GM21526 (cell line): ENCODE measurements around the gene ARHGEF4.

Experiments
- ATAC-seq: cut with Tn5 transposase; IDR thresholded peaks from one replicate; pipeline ENCODE4 v1.9.1; 2021; ENCODE audit warnings: moderate library complexity; ENCODE audit not compliant: unreplicated experiment, low FRiP score

ARHGEF4 gene

DNA sequence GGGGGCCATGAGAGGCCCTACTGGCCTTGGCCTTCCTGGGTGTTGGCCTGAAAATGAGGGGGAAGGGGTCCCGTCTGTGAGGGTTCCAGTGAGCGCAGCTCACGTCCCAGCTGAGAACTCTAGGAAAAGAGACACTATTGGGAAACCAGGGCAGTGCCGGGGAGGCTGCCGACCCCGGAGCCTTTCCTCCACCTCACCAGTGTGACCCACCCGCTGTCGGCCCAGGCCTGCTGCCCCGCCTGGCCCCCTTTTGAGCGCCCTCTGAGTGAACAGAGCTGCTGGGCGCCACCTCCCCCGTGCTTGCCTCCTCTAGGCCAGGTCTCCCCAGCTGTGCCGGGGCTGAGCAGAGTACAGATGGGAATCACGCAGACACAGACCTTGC lies 17.5 kb upstream of the ARHGEF4 start:
- no peak for ATAC-seq

GRCh38 chr2:130819608-130820278 lies 17.0 kb upstream of the ARHGEF4 start:
- ATAC-seq, result no peak

DNA sequence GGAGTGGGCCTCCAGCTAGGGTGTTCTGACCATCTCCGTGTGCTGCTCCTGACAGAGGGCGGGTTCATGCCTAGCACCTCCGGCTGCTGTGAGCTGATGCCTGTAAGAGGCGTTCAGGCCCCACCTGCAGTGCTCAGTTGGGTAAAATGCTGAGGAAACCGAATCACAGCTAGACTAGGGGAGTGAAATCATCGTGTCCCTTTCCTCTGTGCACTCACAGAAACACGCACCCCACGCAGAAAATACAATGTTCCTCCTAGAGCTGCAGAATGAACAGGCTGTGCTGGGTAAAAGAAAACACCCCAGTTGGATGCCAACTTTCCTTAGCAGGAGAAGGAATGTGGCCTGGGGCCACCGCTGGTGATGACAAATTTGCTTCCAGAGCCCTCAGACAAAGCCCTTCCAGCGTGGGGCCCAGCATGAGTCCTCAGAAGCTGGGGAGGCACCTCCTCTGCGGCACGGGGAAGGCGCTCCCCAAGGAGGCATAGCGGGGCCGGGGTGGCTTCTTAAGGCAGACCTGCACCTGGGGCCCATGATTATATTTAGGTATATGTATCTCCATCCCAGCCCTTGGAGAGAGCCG lies 16.3 kb upstream of the ARHGEF4 start:
- ATAC-seq, result no peak

DNA sequence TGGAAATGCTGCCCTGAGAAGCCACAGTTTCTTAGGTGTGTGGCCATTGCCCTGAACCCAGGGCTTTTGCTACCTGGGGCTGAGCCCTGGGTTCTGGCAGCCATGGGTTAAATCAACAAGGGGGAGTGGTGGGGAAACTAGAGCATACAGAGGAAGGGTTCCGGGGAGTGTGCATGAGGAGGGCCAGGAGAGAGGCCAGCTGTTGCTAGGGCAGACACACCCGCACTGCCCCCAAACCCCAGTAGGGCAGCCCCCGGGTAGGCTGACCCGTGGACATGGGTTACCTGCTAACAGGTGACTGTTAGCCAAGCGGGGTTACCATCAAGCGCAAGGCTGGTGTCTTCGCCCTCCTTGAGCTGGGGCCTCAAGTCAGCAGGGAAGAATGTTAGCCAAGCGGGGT lies 14.8 kb upstream of the ARHGEF4 start:
- ATAC-seq, result no peak

GRCh38 chr2:130822766-130823165 lies 13.9 kb upstream of the ARHGEF4 start:
- no peak for ATAC-seq

GRCh38 chr2:130823171-130823885 lies 13.4 kb upstream of the ARHGEF4 start:
- ATAC-seq, result peak; percentile 14

GRCh38 chr2:130823886-130824491 lies 12.7 kb upstream of the ARHGEF4 start:
- ATAC-seq, result peak; percentile 53

GRCh38 chr2:130824492-130825061 lies 12.1 kb upstream of the ARHGEF4 start:
- ATAC-seq, result peak; percentile 73

GRCh38 chr2:130825231-130825965 lies 11.3 kb upstream of the ARHGEF4 start:
- ATAC-seq, result no peak

- no peak for ATAC-seq
Observed at GRCh38 chr2:130825966-130826253, 10.8 kb upstream of the ARHGEF4 start.

- no peak for ATAC-seq
Observed at GRCh38 chr2:130826419-130826818, 10.3 kb upstream of the ARHGEF4 start.

DNA sequence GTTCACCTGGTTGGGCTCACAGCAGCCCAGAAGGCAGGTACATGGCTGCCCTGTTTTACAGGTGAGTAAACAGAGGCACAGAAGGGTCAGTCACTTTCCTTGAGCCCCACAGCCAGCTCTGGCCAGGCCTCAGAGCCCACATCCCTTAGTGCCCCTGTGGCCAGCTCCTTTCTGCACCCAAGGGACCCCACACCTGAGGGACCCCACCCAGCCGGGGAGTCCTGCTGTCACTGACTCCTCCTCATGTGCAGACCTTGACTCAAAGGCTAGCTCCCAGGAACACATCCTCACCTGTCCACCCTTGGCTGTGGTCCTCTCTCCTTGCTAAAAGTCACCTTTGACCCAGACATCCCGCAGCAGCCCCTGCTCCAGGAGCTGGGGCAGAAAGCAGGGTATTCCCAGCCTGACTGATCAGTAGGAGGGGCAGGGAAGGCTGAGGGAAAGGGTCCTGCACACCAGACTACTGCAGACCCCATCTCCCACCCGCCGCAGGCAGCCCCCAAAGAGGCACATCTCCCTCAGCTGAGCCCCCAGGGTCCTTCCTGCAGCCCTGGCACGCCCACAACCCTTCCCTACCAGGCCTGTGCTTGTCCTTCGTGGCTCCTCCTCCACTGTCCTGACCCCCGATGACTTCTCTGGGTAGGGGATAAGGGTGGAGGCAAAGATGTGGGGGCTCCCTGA lies 9.8 kb upstream of the ARHGEF4 start:
- no peak for ATAC-seq

DNA sequence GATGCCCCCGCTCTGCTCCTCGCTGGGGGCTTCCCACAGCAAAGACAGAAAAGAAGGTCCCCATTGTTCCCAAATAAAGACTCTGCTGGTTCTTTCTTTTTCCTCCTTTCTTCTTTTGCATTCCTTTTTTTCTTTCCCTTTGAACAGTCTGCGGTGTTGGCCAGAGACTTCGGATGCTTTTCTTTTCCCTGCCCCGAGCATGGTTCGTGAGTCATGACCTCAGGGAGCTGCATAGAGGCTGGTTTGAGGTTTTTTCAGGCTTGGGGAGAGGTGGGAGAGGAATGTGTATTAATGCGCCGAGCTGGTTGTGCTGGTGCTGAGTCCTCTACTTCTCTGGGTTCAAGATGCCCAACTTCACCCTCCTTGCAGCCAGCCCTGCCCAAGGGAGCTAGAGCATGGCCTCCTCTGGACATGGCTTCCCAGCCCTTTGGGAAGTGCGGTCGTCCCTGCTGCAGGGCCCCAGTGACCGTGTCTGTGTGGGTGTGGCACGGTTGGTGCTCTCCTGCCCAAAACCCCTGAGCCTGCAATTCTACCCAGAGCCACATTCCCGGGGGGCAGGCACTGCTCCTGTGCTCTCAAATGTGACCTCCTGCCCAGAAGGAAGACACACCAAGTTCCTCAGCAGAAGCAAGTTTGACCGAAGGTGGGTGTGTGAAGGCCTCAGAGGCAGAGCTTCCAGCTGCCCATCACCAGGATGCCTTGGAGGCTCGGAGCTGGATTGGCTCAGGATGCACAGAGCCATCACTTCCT lies 9.0 kb upstream of the ARHGEF4 start:
- ATAC-seq, result no peak

- no peak for ATAC-seq
Observed at GRCh38 chr2:130828461-130828860, 8.3 kb upstream of the ARHGEF4 start.

- ATAC-seq, result no peak
Observed at GRCh38 chr2:130829015-130829414, 7.7 kb upstream of the ARHGEF4 start.

GRCh38 chr2:130830538-130830937 lies 6.2 kb upstream of the ARHGEF4 start:
- no peak for ATAC-seq

DNA sequence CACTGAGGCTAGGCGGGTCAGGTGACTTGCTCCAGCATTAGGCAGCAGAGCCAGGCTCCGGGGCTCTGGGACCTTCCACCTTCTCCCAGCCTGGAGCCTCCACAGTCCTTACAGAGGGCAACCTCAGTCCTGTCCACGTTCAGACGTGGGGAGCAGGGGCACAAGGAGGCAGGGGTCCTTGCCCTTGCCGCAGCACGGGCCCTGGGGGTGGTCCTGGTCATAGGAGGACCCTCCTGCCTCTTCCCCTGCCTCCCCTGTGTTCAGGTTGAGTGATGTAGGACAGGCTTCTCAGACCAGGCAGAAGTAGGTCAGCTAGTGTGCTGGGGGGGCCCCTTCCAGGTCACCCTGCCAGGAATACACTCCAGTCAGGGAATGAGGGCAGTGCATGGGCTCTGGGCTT lies 5.4 kb upstream of the ARHGEF4 start:
- ATAC-seq, result no peak

DNA sequence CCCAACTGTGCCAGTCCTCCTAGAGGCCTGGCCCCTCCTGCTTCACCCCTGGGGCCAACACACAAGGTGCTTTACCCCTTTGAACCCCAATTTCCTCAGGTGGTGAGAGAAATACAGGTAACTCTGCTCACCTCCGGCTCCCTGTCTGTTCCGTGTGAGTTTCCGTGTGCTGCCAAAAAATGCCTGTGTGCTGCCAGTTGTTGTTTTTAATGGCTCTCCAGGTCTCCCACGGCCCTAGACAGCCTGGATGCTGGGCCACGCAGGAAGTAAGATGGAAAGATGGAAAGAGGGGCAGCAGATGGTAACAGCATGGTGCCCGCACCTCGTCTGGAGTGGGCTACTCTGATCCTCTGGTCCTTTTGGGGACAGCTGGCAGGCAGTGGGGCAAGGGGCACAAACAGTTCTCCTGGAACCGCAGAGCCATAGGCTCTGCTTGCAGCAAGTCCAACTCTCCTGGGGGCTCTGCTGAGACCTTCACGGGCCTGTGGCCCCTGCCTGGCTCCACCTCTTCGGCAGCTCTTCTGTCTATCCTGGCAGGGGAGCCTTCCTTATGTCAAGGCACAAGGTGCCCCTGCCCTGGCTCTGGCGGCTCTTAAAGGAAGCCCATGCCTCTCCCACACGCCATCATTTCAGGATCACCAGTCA lies 4.3 kb upstream of the ARHGEF4 start:
- ATAC-seq, result no peak
